B cell (primary cell): ENCODE data around the gene RDH8. TPM values are rescaled to one million over a fixed set of nuclear protein-coding genes. Genes with fewer than 3 reads are reported as not detected.

Experiments used
- ATAC-seq: fragments of 200-7000 bp; cut with Tn5 transposase; one replicate; pipeline ENCODE4 v1.10.0; 2021; ENCODE audit warnings: low read depth, mild to moderate bottlenecking, moderate number of reproducible peaks, moderate library complexity
- CTCF ChIA-PET: fragments of 350-600 bp; sonication (Branson Sonifier 250); formaldehyde crosslinking; loops from one replicate; lab custom pipeline; 2021; ENCODE audit warnings: antibody characterized with exemption, inconsistent platforms; lab: Charles Lee
- POLR2A ChIA-PET: fragments of 350-600 bp; sonication (Branson Sonifier 250); formaldehyde crosslinking; loops from one replicate; lab custom pipeline; 2021; ENCODE audit warnings: antibody characterized with exemption; lab: Charles Lee
- DNase-seq: peaks from one replicate; pipeline ENCODE4 v3.0.0; 2013
- H2AFZ ChIP-seq: 2 replicates; pipeline ENCODE4 v1.6.1; 2012; ENCODE audit warnings: mild to moderate bottlenecking, low read depth, low read length; ENCODE audit not compliant: insufficient read depth, poor library complexity, severe bottlenecking
- H3K27ac ChIP-seq, 2 donors: 1 replicate in 1 of 2; 2 replicates in 1 of 2; pipeline ENCODE4 v1.5.1; 2012 to 2013; ENCODE audit warnings: low read length in 2 of 2, mild to moderate bottlenecking in 2 of 2, moderate library complexity in 1 of 2
- H3K27me3 ChIP-seq, 4 experiments: fragments of 200-600 bp in 1 of 4; sonication (generic) in 1 of 4; replicated peaks in 1 of 4; 1 replicate in 2 of 4; 2 replicates in 2 of 4; pipeline versions ENCODE4 v1.6.1 to v1.7.0; 2013 to 2016; ENCODE audit warnings: low read length in 3 of 4, mild to moderate bottlenecking in 2 of 4, mixed read lengths in 1 of 4, moderate library complexity in 1 of 4; ENCODE audit not compliant: insufficient read depth in 4 of 4, control insufficient read depth in 3 of 4; ENCODE audit errors: control extremely low read depth in 1 of 4
- H3K36me3 ChIP-seq, 2 experiments: replicated peaks in 1 of 2; 1 replicate in 1 of 2; 2 replicates in 1 of 2; pipeline versions ENCODE4 v1.6.1 to v1.7.1; 2013; ENCODE audit warnings: low read length in 1 of 2; ENCODE audit not compliant: insufficient read depth in 2 of 2, control insufficient read depth in 1 of 2; ENCODE audit errors: control extremely low read depth in 1 of 2, extremely low read depth in 1 of 2
- H3K4me1 ChIP-seq, 2 donors: fragments of 200-600 bp in 1 of 2; sonication (generic) in 1 of 2; 1 replicate in 1 of 2; 2 replicates in 1 of 2; pipeline versions ENCODE4 v1.5.1 to v1.6.1; 2013 to 2017; ENCODE audit warnings: low read length in 2 of 2; ENCODE audit not compliant: control insufficient read depth in 2 of 2, insufficient read depth in 2 of 2
- H3K4me2 ChIP-seq: replicated peaks from 2 replicates; pipeline ENCODE3; 2012; ENCODE audit warnings: mild to moderate bottlenecking, low read depth, low read length; ENCODE audit not compliant: poor library complexity, severe bottlenecking
- H3K4me3 ChIP-seq, 5 experiments: fragments of 200-600 bp in 1 of 5; sonication (generic) in 1 of 5; 1 replicate in 3 of 5; 2 replicates in 2 of 5; pipeline versions ENCODE4 v1.5.1 to v1.7.0; 2011 to 2016; ENCODE audit warnings: low read length in 4 of 5, mild to moderate bottlenecking in 4 of 5, low read depth in 2 of 5, control low read depth in 1 of 5, moderate library complexity in 1 of 5; ENCODE audit not compliant: insufficient read depth in 1 of 5; ENCODE audit errors: control extremely low read depth in 1 of 5, extremely low read depth in 1 of 5
- H3K79me2 ChIP-seq: fragments of 200-600 bp; sonication (generic); one replicate; pipeline ENCODE4 v1.6.0; 2016; ENCODE audit warnings: low read length; ENCODE audit not compliant: control insufficient read depth, insufficient read depth
- H3K9ac ChIP-seq: fragments of 200-600 bp; sonication (generic); 2 replicates; pipeline ENCODE4 v1.6.1; 2017; ENCODE audit warnings: mild to moderate bottlenecking, low read length, moderate library complexity
- H3K9me3 ChIP-seq, 3 donors: one replicate each; pipeline versions ENCODE4 v1.6.1 to v1.7.1; 2013; ENCODE audit warnings: low read length in 2 of 3; ENCODE audit not compliant: control insufficient read depth in 2 of 3, insufficient read depth in 1 of 3; ENCODE audit errors: control extremely low read depth in 1 of 3
- H4K20me1 ChIP-seq: 2 replicates; pipeline ENCODE4 v1.6.0; 2012; ENCODE audit warnings: mild to moderate bottlenecking, low read length; ENCODE audit not compliant: insufficient read depth, control insufficient read depth, poor library complexity, severe bottlenecking
- H3K27ac Mint-ChIP-seq: one replicate; pipeline ENCODE4 v1.8.0; 2021; ENCODE audit warnings: mixed read lengths
- H3K27me3 Mint-ChIP-seq: one replicate; pipeline ENCODE4 v1.8.0; 2021; ENCODE audit warnings: mixed read lengths
- H3K4me1 Mint-ChIP-seq: one replicate; pipeline ENCODE4 v1.8.0; 2021; ENCODE audit warnings: mixed read lengths
- H3K4me3 Mint-ChIP-seq: one replicate; pipeline ENCODE4 v1.8.0; 2021; ENCODE audit warnings: mixed read lengths
- H3K9me3 Mint-ChIP-seq: one replicate; pipeline ENCODE4 v1.8.0; 2022; ENCODE audit warnings: mixed read lengths; ENCODE audit not compliant: insufficient read depth
- EZH2 ChIP-seq: IDR thresholded peaks from 2 replicates; pipeline ENCODE4 v1.6.1; 2012; ENCODE audit warnings: borderline replicate concordance, low read depth, mild to moderate bottlenecking, moderate library complexity, low read length; ENCODE audit not compliant: insufficient read depth, poor library complexity, severe bottlenecking
- WGBS: methylation state at CpG from one replicate; pipeline ENCODE4 v1.1.5; 2013; ENCODE audit warnings: missing lambda C conversion rate; ENCODE audit not compliant: insufficient coverage; 5-methylcytosine and 5-hydroxymethylcytosine counted together
- intact Hi-C: fragments of 100-400 bp; cut with micrococcal nuclease; formaldehyde crosslinking; loops from one replicate; pipeline ENCODE4 v1.10.0; 2022
- polyA minus RNA-seq: library from RNA; depleted of rRNA, polyadenylated mRNA; stranded (reverse); fragments of >200 nt; gene quantifications from 2 replicates; pipeline ENCODE4 v1.2.3, GENCODE V29; 2012
- polyA plus RNA-seq: library from polyadenylated mRNA; depleted of rRNA; stranded (reverse); fragments of >200 nt; gene quantifications from 2 replicates; pipeline ENCODE4 v1.2.3, GENCODE V29; 2012
- total RNA-seq, 2 donors: library from RNA; stranded (reverse); fragments of 120-200 nt in 1 of 2; gene quantifications; 1 replicate in 1 of 2; 2 replicates in 1 of 2; pipeline versions ENCODE4 v1.2.3 to v1.2.4, GENCODE V29; 2013 to 2022
- TF ChIP-seq, protein P1 (sequence below): fragments of 200-600 bp; IDR thresholded peaks from one replicate; pipeline ENCODE4 v1.8.0; 2022; ENCODE audit warnings: antibody characterized with exemption, mild to moderate bottlenecking

The RDH8 gene, protein sequence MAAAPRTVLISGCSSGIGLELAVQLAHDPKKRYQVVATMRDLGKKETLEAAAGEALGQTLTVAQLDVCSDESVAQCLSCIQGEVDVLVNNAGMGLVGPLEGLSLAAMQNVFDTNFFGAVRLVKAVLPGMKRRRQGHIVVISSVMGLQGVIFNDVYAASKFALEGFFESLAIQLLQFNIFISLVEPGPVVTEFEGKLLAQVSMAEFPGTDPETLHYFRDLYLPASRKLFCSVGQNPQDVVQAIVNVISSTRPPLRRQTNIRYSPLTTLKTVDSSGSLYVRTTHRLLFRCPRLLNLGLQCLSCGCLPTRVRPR
- total RNA-seq = not detected in 2 replicates
- total RNA-seq (2013) = not detected
- not detected in 2 replicates for polyA plus RNA-seq
- polyA minus RNA-seq = not detected in 2 replicates

DNA sequence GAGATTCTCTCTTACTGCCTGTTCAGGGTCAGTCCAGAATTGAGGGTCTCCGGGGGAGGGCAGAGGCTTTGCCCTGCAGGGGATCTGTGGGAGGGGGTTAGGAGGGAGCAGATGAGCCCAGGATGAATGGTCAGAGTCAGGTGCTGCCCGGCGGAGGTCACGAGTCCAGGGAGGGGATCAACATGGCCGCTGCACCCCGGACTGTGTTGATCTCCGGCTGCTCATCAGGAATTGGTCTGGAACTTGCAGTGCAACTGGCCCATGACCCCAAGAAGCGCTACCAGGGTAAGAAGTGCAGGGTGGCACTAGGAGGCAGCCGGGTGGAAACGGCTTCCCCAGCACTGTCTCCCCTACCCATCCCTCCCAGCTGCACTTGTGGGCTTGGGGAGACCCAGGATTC is at the start of gene RDH8:
RDH8 (plus strand) TSS at position 168 of the 400 bp plus-strand sequence; CDS start at position 183, 15 bp downstream.
- CTCF ChIA-PET = interaction anchor here (1.2 kb wide), 1 partner anchor 15 kb away, joined by 3 read pairs; no protein-coding TSS in a partner anchor
- Mint-ChIP-seq H3K4me3 (no peak within 1 kb of the TSS), H3K9me3 (peaks cover 3% of the 10 kb centered on the region), H3K27me3 (peaks cover 44% of the 10 kb centered on the region), H3K27ac (no peak within 1 kb of the TSS), H3K4me1 (peaks cover 4% of the 10 kb centered on the region)
- H3K4me3 ChIP-seq = no peak within 1 kb of the TSS
- no peak within 1 kb of the TSS for H3K9ac ChIP-seq
- 67% methylated on average over 8 of the region's 10 CpGs for WGBS
- peaks cover 0 to 16% (median 0%) of the 10 kb centered on the region in 3 donors for H3K9me3 ChIP-seq
- TF ChIP-seq EZH2 = no peak
- TF ChIP-seq, protein P1, sequence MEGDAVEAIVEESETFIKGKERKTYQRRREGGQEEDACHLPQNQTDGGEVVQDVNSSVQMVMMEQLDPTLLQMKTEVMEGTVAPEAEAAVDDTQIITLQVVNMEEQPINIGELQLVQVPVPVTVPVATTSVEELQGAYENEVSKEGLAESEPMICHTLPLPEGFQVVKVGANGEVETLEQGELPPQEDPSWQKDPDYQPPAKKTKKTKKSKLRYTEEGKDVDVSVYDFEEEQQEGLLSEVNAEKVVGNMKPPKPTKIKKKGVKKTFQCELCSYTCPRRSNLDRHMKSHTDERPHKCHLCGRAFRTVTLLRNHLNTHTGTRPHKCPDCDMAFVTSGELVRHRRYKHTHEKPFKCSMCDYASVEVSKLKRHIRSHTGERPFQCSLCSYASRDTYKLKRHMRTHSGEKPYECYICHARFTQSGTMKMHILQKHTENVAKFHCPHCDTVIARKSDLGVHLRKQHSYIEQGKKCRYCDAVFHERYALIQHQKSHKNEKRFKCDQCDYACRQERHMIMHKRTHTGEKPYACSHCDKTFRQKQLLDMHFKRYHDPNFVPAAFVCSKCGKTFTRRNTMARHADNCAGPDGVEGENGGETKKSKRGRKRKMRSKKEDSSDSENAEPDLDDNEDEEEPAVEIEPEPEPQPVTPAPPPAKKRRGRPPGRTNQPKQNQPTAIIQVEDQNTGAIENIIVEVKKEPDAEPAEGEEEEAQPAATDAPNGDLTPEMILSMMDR = no peak
- ATAC-seq (no peak), DNase-seq (no peak)
- H3K36me3 ChIP-seq = no peaks in the 10 kb centered on the region
- peaks cover 0 to 43% (median 9%) of the 10 kb centered on the region in 4 experiments for H3K27me3 ChIP-seq
- H4K20me1 ChIP-seq = no peaks in the 10 kb centered on the region
- H3K4me1 ChIP-seq = peaks cover 0 to 9% of the 10 kb centered on the region in 2 donors
- H3K4me2 ChIP-seq = no peak within 1 kb of the TSS
- no peak within 1 kb of the TSS for H3K27ac ChIP-seq
- H3K79me2 ChIP-seq = no peaks in the 10 kb centered on the region
- POLR2A ChIA-PET = no interaction called here
- H2AFZ ChIP-seq = no peak within 1 kb of the TSS
- intact Hi-C loops = no loop called here

DNA sequence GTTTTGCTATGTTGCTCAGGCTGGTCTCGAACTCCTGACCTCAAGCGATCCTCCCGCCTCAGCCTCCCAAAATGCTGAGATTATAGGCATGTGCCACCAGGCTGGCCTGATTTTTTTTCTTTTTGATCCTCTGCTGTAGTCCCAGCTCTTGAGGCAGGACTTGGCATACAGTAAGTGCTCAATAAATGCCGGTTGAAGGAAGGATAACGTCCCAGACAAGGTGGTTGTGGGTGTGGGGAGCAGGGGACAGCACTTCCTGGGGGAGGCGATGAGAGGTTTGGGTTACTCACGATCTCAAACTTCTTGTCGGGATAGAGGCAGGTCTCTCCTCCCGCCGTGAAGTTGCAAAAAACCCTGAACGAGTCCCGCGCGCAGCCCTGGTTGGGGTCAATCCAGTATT is 47.3 kb upstream of the RDH8 start:
- Histone ChIP-seq H3K4me1 (no peaks in the 10 kb centered on the region), H3K9me3 (peaks cover 0 to 7% (median 0%) of the 10 kb centered on the region in 3 donors), H3K36me3 (no peaks in the 10 kb centered on the region), H3K27me3 (peaks cover 0 to 40% (median 6%) of the 10 kb centered on the region in 4 experiments), H3K27ac (no peak overlapping the region), H4K20me1 (no peaks in the 10 kb centered on the region), H3K9ac (no peak overlapping the region), H3K4me3 (no peak overlapping the region), H3K79me2 (no peaks in the 10 kb centered on the region), H2AFZ (no peak overlapping the region), H3K4me2 (no peak overlapping the region)
- DNase-seq (no peak), ATAC-seq (no peak)
- ChIA-PET CTCF (no interaction called here), POLR2A (no interaction called here)
- Mint-ChIP-seq H3K4me1 (no peaks in the 10 kb centered on the region), H3K27me3 (peaks cover 45% of the 10 kb centered on the region), H3K4me3 (no peak overlapping the region), H3K9me3 (no peaks in the 10 kb centered on the region), H3K27ac (no peak overlapping the region)
- WGBS = 36% methylated on average over 12 of the region's 14 CpGs
- TF ChIP-seq EZH2 = no peak
- TF ChIP-seq, protein P1 = no peak
- intact Hi-C loops = no loop called here
